Measurements from ENCODE around the gene IRF7.

GRCh38 chr11:619628-620050 is 3.9 kb upstream of the IRF7 start:
- TF ChIP-seq CTCF (IDR thresholded peaks at IDR 0.05) (no peak), POLR2A (IDR thresholded peaks at IDR 0.05) (no peak)

Data from heart left ventricle (tissue), 13 donors.